Loucy (cell line): ENCODE data around the gene RNF223.

Experiments used
- H2AFZ ChIP-seq: fragments of 200-600 bp; sonication (generic); 2 replicates; pipeline ENCODE4 v1.6.0; 2016; ENCODE audit warnings: antibody characterized with exemption, mild to moderate bottlenecking, low read length, moderate library complexity
- H3F3A ChIP-seq: fragments of 200-600 bp; 2 replicates; pipeline ENCODE4 v1.6.0; 2016; ENCODE audit warnings: antibody characterized with exemption, low read depth, mild to moderate bottlenecking
- H3K27me3 ChIP-seq: fragments of 200-600 bp; sonication (generic); 2 replicates; pipeline ENCODE4 v1.6.1; 2014; ENCODE audit warnings: low read length, mild to moderate bottlenecking; ENCODE audit not compliant: insufficient read depth, poor library complexity, severe bottlenecking
- H3K36me3 ChIP-seq: fragments of 200-600 bp; sonication (generic); 2 replicates; pipeline ENCODE4 v1.6.1; 2016; ENCODE audit warnings: low read length; ENCODE audit not compliant: insufficient read depth
- H3K4me1 ChIP-seq: fragments of 200-600 bp; sonication (generic); 2 replicates; pipeline ENCODE4 v1.5.1; 2014; ENCODE audit warnings: low read length, mild to moderate bottlenecking; ENCODE audit not compliant: insufficient read depth, poor library complexity, severe bottlenecking
- H3K4me2 ChIP-seq: fragments of 200-600 bp; sonication (generic); 2 replicates; pipeline ENCODE4 v1.6.0; 2014; ENCODE audit warnings: antibody characterized with exemption, low read length, low read depth, mild to moderate bottlenecking; ENCODE audit not compliant: poor library complexity, severe bottlenecking
- H3K4me3 ChIP-seq: fragments of 200-600 bp; sonication (generic); 2 replicates; pipeline ENCODE4 v1.5.1; 2014; ENCODE audit warnings: low read length, mild to moderate bottlenecking, mixed read lengths; ENCODE audit not compliant: poor library complexity, severe bottlenecking
- H3K79me2 ChIP-seq: fragments of 200-600 bp; sonication (generic); 2 replicates; pipeline ENCODE4 v1.6.1; 2014; ENCODE audit warnings: low read length; ENCODE audit not compliant: insufficient read depth
- H3K9ac ChIP-seq: fragments of 200-600 bp; sonication (generic); 2 replicates; pipeline ENCODE4 v1.6.0; 2014; ENCODE audit warnings: mild to moderate bottlenecking, low read depth, low read length, moderate library complexity; ENCODE audit not compliant: poor library complexity, severe bottlenecking
- H3K9me2 ChIP-seq: fragments of 200-600 bp; sonication (generic); replicated peaks from 2 replicates; pipeline ENCODE4 v1.6.1; 2016; ENCODE audit warnings: low read depth, low read length, mixed read lengths
- H3K9me3 ChIP-seq: fragments of 200-600 bp; sonication (generic); 2 replicates; pipeline ENCODE4 v1.6.1; 2014; ENCODE audit warnings: mild to moderate bottlenecking, antibody characterized with exemption, low read length, low read depth; ENCODE audit not compliant: insufficient read depth
- H4K20me1 ChIP-seq: fragments of 200-600 bp; sonication (generic); 2 replicates; pipeline ENCODE4 v1.6.0; 2014; ENCODE audit warnings: antibody characterized with exemption, low read length, mild to moderate bottlenecking; ENCODE audit not compliant: insufficient read depth, poor library complexity, severe bottlenecking
- EZH2phosphoT487 ChIP-seq: fragments of 200-600 bp; IDR thresholded peaks from 2 replicates; pipeline ENCODE4 v1.6.1; 2018; ENCODE audit warnings: antibody characterized with exemption, mild to moderate bottlenecking, moderate library complexity, borderline replicate concordance
- TF ChIP-seq, protein P1 (sequence below): fragments of 200-600 bp; sonication (generic); conservative IDR thresholded peaks from 2 replicates; pipeline ENCODE4 v1.5.1; 2014; ENCODE audit warnings: mild to moderate bottlenecking, antibody characterized with exemption, low read length

RNF223 gene

DNA sequence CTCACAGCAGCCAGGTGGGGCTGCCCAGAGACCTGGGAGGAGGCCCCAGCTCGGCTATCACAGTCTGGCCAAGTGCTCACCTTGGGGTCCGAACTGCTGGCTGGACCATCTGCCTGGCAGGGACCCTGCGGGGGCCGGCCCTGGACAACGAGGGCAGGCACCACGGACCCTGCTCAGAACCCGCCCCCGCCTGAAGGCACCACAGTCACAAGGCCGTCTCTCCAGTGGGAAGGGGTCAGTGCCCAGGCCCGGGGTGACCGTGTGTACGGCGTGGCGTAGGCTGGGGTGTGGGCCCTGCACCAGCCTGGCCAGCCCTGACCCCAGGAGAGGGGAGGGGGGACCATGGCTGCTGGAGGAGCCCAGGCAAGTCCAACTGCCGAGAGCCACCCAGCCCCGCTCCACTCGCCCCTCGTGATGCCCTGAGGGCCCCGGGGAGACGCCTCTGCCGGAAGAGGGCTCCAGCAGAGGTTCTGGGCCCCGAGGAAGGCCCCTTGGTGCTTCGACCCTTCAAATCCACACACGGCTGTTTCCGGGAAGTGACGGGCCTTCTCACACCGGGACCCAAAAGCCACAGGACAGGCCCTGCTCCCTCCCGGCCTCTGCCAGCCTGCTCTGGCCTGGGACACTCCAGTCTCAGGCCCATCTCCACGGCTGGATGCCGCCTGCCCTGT, 11.2 kb upstream of the RNF223 start:
- Histone ChIP-seq H3K9me2 (no peaks in the 10 kb centered on the region), H3K9me3 (no peaks in the 10 kb centered on the region), H3K79me2 (no peaks in the 10 kb centered on the region), H4K20me1 (no peaks in the 10 kb centered on the region), H3K4me1 (no peaks in the 10 kb centered on the region), H2AFZ (no peak overlapping the region), H3F3A (no peaks in the 10 kb centered on the region), H3K9ac (no peak overlapping the region), H3K27me3 (no peaks in the 10 kb centered on the region), H3K36me3 (no peaks in the 10 kb centered on the region), H3K4me3 (no peak overlapping the region), H3K4me2 (no peak overlapping the region)
- TF ChIP-seq, protein P1, sequence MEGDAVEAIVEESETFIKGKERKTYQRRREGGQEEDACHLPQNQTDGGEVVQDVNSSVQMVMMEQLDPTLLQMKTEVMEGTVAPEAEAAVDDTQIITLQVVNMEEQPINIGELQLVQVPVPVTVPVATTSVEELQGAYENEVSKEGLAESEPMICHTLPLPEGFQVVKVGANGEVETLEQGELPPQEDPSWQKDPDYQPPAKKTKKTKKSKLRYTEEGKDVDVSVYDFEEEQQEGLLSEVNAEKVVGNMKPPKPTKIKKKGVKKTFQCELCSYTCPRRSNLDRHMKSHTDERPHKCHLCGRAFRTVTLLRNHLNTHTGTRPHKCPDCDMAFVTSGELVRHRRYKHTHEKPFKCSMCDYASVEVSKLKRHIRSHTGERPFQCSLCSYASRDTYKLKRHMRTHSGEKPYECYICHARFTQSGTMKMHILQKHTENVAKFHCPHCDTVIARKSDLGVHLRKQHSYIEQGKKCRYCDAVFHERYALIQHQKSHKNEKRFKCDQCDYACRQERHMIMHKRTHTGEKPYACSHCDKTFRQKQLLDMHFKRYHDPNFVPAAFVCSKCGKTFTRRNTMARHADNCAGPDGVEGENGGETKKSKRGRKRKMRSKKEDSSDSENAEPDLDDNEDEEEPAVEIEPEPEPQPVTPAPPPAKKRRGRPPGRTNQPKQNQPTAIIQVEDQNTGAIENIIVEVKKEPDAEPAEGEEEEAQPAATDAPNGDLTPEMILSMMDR: no peak
- no peak for TF ChIP-seq EZH2phosphoT487

DNA sequence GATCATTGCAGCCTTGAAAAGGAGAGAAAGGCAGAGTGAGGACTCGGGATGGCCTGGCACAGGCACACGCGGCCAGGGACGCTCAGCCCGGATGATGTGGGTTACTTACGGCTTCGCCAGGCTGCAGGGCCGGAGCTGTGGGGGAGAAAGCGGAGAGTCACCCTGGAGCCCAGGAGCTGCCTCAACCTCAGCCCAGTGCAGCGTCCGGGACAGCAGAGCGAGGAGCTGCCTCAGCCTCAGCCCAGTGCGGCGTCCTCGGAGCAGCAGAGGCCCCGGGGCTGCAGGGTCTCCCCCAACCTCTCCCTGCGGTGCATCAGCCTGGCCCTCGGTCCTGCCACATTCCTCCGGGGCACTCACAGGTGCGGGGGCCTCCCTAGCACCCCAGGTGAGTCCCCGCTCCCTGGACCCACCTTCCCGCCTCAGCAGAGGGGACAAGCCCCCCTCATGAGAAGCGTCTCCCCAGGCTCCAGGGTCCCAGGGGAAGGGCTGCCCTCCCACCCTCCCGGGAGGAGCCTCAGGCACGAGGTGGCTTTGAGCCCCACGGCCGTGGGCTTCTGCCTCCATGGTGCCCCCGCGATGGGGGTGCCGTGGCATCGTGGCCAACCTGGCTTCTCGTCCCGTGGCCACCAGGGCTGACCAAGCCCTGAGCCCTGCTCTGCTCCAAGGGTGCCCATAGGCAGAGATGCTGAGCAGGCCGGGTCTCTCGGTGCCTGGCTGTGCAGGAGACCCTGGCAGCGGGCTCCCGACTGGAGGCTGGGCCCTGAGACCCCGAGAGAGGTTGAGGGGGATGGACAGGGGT, 10.5 kb upstream of the RNF223 start:
- Histone ChIP-seq H3K9ac (no peak overlapping the region), H3K4me3 (no peak overlapping the region), H3K9me2 (no peaks in the 10 kb centered on the region), H3F3A (no peaks in the 10 kb centered on the region), H3K4me1 (no peaks in the 10 kb centered on the region), H3K4me2 (no peak overlapping the region), H3K9me3 (no peaks in the 10 kb centered on the region), H4K20me1 (no peaks in the 10 kb centered on the region), H2AFZ (no peak overlapping the region), H3K36me3 (no peaks in the 10 kb centered on the region), H3K79me2 (no peaks in the 10 kb centered on the region), H3K27me3 (no peaks in the 10 kb centered on the region)
- TF ChIP-seq EZH2phosphoT487: no peak
- TF ChIP-seq, protein P1: no peak

DNA sequence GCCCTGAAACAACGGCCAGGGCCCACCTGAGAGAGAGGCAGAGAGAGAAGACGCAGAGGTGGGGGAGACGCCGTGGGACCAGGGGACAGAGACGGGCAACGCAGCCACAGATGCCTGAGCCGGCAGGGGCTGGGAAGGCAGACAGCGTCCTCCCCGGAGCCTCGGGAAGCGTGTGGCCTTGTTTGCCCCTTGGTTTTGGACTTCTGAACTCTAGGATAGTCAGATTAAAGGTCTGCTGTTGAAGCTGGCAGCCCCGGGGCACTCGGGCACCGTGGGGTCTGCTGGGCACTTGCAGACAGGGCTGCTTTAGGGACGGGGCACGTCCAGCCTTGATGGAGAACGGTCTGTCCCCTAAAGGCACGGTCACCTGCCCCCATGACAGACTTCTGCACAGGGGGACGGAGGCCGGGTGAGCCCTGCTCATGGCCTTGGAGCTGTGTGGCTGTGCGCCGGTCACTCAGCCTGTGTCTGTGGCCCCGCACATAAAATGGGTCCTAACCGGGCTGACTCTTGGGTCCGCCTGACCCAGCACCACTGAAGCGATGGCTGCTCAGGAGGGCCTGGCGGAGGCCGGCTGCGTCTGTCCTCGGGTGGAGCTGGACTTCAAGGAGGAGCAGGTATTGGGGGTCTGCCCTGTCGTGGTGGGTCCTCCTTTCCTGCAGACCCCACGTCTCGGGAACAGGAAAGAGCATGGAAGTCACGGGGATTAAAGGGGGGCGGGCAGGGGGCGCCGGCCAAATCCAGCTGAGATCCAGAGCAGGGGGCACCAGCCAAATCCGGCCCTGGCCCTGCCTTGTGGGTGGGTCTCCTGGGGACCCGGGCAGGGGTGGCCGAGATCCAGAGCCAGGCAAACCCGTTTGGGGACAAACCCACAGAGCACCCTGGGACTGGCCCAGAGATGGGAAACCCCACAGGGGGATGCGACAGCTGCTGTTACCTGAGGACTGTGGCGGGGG, 9.6 kb upstream of the RNF223 start:
- Histone ChIP-seq H3K79me2 (no peaks in the 10 kb centered on the region), H4K20me1 (no peaks in the 10 kb centered on the region), H3F3A (no peaks in the 10 kb centered on the region), H2AFZ (no peak overlapping the region), H3K4me2 (no peak overlapping the region), H3K9ac (no peak overlapping the region), H3K9me2 (no peaks in the 10 kb centered on the region), H3K4me3 (no peak overlapping the region), H3K27me3 (no peaks in the 10 kb centered on the region), H3K36me3 (no peaks in the 10 kb centered on the region), H3K9me3 (no peaks in the 10 kb centered on the region), H3K4me1 (no peaks in the 10 kb centered on the region)
- no peak for TF ChIP-seq EZH2phosphoT487
- TF ChIP-seq, protein P1: no peak
